Occipital lobe (tissue), 2 donors: ENCODE measurements around the gene CCDC78. TPM values are rescaled to one million over a fixed set of nuclear protein-coding genes. Genes with fewer than 3 reads are reported as not detected.
"Not testable (repeated sequence)": the region's sequence is repeated elsewhere in the genome, so short reads cannot be mapped to it uniquely, and the experiment has no call there.

Experiments
- DNase-seq: peaks from one replicate; lab custom pipeline; 2025; lab: John Stamatoyannopoulos, UW
- total RNA-seq: library from RNA; depleted of rRNA; stranded (reverse); fragments of >200 nt; gene quantifications from one replicate; pipeline ENCODE4 v1.2.3, GENCODE V29; 2014

CCDC78 gene
- total RNA-seq, 1 donor from 2014 or later: 4.2 TPM

DNA sequence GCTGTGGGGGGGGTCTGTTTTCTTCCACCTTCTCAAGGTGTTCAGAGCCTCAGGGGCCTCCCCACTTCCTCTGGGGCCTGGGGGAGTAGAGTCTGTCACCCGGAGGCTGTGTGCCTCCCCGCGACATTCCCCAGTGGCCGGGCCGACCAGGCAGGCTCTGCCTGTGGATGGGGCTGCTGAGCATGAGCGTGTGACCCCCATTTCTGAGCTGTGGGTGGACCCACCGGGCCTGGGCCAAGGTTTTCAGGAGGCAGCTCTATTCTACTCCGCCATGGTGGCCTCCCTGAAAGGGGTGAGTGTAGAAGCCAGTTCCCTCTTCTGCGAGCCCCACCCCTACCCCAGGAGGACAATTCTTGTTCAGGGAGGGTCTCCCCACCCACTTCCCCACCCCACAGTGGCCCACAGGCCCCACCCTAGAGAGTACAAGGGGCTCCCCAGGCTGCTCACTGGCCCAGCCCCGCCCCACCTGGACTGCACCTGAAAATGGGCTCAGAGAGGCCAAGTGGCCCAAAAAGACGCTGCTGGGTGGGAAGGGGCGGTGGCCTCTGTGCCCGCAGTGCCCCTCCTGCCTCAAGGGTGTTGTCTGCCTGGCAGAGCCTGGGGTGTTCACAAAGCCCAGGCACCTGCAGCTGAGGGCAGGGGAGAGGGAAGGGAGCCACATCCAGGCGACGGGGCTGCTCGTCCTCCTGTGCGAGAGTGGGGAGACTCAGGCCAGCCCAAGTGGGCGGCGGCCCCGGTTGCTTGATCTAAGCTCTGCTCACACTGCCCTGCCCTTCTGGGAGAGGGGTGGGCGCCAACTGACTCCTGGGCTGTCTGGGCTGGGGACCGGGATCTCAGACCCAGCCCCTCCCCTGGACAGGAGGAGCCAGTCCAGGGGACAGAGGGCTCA lies 35.6 kb upstream of the CCDC78 start:
- DNase-seq: no peak

DNA sequence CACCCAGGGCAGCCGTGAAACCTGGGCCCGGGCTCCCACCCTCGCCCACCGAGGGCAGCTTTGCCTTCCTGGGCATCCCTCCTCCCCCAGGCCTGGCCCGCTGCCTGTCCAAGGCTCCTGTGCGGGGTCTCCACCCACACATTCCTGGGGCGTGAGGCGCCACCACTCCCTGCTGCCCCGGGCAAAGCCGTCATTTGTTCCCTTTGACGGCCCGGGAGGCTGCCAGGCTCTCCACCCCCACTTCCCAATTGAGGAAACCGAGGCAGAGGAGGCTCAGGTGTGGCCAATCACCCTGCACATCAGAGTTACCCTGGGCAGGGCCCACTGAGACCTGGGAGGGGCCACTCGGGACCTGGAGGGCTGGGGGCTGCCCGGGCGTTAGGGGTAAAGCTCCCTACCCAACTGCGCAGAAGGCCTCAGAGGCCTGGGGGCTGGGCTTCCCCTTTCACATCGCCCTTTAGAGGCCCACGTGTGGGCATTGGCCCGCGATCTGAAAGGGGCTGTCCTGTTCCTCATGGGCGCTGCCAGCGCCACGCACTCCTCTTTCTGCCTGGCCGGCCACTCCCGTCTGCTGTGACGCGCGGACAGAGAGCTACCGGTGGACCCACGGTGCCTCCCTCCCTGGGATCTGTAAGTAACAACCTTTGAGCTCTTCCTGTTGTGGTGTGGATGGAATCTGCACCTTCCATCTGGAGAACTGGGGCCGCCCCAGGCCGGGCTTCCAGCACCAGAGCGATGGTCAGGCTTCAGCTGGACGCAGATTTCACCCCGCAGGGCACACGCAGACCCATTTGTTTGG lies 34.5 kb upstream of the CCDC78 start, which contains the start of gene MSLN:
MSLN (plus strand) TSS at position 190 of the 799 bp plus-strand sequence. CDS start 1,947 bp downstream, outside the sequence.
- DNase-seq: no peak

DNA sequence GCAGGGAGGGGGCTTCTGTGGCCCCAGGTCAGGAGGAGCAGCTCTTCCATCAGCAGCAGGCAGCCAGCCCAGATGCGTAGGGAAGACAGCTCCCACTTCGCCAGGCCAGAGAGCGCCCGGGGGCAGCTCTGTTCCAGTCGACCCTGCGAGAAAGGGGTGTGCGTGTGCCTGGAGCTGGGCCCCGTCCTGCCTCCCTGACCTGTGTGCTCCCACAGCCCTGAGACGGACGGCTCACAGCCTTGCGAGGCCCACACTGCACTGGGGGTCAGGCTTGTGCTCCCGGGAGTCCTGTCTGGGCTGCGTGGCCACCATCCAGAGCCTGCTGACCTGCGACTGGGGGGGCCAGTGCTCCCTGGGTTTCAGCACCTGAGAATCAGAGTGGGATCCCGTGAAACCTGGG lies 33.8 kb upstream of the CCDC78 start:
- no peak for DNase-seq

DNA sequence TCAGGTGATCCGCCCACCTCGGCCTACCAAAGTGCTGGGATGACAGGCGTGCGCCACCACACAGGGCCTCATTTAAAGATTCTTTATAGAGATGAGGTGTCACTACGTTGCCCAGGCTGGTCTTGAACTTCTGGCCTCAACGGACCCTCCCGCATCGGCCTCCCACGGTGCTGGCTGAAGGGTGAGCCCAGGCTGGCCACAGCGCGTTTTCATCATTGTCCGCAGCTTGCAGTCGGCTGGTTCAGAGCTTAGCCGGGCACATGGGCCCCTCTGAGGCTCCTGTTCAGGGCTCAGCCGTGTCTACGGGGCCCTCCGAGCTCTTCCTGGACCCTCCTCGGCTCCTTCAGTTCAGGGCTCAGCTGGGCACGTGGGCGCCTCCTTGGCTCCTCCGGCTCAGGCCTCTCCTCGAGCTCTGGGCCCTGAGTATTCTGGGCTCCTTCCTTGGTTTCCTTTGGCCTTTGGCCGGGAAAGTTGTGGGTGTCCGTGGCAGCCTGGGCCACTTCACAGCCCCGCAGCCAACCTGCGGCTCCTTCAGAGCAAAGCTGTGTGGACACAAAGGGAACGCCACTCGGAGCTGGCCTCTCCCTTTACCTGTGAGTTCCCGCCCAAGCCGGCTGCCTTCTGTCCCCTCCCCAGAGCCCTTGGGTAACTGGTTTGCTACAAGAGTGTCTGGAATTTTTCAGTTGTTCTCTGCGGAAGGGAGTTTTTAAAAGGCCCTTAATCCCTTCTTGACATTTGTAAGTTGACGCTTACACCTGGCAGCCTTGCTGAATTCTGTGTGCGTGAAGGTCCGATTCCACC lies 33.1 kb upstream of the CCDC78 start:
- DNase-seq: no peak

DNA sequence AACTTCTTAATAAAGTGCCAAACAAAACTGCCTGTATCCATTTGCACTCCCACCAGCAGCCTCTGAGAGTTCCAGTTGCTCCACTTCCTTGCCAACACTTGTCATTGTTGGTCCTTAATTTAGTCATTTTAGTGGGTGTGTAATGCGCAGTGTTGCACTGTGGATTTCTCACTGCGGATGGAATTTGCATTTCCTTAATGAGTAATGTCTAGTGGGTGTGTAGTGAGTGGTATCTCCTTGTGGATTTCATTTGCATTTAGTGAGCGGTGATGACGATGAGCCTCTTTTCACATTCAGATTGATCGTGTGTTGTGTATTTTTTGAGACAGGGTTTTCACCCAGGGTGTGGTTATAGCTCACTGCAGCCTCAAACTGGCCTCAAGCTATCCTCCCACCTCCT lies 30.2 kb upstream of the CCDC78 start:
- DNase-seq: no peak

DNA sequence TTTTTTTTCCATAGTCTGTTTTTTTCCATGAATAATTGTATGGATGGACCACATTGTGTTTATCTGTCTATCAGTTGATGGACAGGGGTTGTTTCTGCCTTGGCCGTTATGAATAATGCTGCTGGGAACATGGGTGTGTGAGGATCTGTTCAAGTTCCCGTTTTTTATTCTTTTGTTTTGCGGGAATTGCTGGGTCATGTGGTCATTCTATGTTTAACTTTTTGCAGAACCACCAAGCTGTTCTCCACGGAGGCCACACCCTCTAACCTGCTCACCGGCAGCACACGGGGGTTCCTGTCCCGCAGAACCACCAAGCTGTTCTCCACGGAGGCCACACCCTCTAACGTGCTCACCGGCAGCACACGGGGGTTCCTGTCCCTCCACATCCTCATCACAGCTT lies 28.4 kb upstream of the CCDC78 start:
- no peak for DNase-seq

DNA sequence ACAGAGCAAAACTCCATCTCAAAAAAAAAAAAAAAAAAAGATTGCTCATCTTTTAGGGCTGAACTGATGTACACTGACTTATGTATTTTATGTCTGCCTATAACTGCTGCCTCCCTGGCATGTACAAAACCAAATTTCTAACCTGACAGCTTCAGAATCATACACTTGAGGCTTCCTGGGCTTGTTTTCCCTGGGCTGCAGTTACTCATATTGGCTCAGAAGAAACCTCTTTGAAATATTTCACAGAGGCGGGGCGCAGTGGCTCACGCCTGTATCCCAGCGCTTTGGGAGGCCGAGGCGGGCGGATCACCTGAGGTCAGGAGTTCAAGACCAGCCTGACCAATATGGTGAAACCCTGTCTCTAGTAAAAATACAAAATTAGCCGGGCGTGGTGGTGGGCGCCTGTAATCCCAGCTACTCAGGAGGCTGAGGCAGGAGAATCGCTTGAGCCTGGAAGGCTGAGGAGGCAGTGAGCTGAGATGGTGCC lies 27.9 kb upstream of the CCDC78 start:
- not testable (repeated sequence) for DNase-seq

DNA sequence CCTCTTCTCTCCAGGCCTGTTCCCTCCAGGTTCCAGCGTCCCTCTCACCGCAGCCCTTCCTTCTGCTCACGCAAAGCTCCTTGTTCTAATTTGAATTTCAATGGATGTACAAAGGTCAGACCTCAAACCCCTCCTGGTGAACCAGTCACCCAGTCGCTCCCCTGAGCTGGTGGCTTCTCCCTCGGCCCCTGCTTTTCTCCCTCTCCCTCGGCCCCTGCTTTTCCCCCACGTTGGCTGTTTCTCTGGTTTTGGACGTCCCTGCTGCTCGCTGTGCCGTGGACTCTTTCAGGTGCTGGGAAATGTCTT lies 25.7 kb upstream of the CCDC78 start:
- DNase-seq: no peak

DNA sequence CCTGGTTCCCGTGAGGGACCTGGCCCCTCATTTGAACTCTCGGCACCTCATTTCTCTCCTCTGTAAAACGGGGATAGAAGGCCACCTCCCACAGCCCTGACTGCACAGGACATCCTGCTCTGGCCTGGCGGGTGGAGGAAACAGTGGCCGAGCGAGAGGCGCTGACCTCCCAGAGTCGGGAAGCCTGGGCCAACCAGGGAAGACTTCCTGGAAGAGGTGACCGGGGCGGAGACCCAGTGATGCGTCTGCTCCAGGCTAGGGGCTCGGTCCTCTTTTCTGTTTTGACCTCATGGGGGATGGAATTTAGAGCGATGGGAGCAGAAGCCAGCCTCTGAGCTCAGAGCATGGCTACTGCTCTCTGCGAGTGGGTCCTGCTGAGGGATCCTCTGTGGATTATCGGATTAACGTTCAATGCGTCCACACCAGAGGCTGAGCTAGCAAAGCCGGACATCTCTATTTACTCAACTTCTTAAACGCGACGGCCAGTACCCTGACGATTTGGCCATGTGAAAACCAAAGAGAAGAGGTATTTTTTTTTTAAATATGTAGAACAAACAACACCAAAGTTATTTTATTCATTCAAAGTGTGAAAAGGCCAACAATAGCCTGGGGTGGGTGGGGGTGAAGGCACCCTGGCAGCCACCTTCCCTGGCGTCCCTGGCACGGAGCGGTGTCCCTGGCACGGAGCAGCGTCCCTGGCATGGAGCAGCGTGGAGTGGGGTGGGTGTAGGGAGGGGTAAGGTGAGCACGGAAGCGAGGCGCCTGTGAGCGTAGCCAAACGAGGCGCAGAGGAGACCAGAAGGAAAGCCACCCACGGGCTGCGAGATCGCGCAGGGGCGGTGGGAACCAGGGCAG lies 25.1 kb upstream of the CCDC78 start:
- DNase-seq: peak; percentile 68

DNA sequence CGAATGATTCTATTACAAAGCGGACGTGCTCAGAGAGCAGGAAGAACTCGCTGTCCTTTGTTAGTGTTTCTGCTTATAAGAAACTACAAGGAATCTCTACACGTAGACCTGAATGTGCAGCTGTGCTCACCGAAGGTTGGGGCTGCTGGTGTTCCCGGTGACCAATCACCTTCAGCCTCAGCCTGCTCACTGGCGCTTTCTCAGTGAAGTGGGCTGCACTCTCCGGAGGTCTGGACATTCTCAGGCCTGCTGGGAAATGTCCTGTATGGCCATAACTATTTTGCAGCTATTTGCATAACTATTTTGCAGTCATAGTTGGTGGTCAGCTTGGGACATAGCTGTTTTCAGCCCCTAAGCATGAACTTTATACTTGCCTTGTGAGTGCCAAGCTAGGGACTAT lies 24.2 kb upstream of the CCDC78 start:
- no peak for DNase-seq

DNA sequence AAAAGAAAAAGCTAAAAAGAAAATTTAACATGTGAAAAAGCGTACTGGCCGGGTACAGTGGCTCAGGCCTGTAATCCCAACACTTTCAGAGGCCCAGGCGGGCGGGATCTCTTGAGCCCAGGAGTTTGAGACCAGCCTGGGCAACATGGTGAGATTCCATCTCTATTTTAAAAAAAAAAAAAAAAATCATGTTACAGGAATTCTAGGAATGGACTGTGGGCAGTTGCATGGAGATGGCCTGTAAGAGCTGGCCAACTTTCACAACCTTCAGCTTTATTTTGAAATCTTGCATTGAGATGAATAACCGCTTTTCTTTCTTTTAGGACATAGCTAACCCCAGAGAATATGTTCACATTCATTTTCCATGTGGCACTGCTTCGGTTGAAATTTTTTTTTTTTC lies 22.8 kb upstream of the CCDC78 start:
- DNase-seq: no peak

DNA sequence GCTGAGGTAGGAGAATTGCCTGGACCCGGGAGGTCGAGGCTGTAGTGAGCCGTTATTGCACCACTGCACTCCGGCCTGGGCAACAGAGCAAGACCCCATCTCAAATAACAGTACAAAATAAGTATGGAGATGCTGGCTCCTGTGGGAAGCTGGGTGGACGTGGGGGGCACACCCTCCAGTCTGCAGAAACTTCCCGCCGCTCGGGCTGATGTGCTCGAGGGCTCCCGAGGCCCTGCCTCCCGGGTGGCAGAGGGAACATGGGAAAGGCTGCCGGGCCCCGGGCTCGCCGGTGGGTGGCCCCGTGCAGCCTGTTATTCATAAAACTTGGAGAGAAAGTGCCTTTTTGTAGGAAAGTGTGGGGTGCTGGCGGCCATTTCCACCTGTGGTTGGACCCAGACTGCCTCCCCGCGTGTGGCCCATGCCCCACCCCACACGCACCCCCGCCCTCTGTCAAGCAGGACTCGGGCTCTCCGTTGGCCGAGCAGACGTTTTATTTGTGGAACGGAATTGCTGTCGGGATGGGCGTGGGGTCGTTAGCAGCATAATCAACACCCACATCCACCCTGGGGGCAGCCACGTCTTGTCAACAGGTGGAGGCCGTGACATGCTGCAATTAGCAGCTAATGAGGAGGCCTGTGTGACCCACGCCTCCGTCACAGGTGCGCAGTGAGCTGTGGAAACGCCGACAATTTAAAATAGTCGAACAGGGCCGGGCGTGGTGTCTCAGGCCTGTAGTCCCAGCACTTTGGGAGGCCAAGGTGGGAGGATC lies 21.9 kb upstream of the CCDC78 start:
- DNase-seq: no peak

DNA sequence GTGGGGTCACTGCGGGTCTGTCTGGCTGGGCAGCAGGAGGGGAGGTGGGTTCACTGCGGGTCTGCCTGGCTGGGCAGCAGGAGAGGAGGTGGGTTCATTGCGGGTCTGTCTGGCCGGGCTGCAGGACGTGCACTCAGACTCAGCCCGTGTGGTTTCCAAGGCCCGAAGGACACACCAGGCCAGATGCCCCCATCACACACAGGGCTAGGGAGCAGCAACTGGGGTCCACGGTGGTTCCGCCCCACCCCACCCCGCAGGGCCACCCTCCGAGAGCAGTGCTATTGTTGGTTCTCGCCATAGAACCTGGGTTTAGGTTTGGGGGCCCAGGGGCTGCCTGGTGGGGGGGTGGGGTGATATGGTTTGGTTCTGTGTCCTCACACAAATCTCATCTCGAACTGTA lies 20.4 kb upstream of the CCDC78 start:
- no peak for DNase-seq

DNA sequence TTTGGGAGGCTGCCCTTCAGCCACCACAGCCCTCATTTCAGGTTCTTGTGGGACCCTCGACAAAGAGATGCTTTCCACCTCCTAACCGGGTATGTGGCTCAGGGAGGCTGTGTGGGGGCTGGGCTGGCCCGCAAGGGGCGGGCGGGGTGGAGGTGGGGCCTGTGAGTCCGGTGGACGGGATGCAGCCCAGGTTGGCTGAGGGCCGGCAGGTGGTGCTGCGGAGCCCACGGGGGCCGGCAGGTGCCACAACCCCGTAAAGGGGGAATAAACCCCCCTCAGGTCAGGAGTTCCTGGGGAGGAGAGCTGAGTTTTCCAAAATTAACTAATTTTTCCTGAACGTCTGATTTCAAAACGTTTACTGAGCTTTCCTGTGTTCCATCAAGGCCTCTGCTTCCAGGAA lies 19.5 kb upstream of the CCDC78 start:
- DNase-seq: no peak

DNA sequence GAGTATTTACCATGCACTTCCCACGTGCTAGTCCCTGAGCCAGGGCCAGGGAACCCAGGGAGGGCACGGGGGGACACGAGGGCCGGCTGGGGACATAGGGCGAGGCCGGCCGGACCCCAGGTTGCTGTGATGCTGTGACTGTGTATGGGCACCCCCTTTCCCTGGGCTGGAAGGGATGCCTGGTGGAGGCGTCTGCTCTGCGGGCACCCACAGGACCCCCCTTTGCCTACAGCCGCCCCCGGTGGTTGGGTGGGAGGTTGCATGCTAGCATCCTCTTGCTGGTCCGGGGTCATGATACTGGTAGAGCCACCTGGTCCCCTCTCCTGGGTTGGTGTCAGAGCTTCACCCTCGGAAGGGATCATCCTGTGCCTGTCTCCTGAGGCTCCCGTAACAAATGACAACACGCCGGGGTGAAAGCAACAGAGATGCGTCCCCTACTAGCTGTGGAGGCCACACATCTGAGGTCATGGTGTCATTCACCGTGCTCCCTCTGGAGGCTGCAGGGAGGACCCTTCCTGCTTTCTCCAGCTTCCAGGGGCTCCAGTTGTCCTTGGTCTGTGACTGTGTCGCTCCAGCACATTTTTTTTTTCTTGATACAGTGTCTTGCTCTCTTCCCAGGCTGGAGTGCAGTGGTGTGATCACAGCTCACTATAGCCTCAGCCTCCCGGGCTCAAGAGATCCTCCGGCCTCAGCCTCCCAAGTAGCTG lies 17.7 kb upstream of the CCDC78 start:
- no peak for DNase-seq

DNA sequence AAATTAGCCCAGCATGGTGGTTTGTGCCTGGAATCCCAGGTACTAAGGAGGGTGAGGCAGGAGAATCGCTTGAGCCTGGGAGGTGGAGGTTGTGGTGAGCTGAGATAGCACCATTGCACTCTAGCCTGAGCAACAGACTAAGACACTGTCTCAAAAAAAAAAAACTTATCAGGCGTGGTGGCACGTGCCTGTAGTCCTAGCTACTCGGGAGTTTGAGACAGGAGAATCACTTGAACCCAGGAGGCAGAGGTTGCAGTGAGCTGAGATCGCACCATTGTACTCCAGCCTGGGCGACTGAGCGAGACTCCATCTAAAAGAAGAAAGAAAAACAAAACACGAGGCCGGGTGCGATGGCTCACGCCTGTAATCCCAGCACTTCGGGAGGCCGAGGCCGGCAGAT lies 16.7 kb upstream of the CCDC78 start:
- DNase-seq: not testable (repeated sequence)

DNA sequence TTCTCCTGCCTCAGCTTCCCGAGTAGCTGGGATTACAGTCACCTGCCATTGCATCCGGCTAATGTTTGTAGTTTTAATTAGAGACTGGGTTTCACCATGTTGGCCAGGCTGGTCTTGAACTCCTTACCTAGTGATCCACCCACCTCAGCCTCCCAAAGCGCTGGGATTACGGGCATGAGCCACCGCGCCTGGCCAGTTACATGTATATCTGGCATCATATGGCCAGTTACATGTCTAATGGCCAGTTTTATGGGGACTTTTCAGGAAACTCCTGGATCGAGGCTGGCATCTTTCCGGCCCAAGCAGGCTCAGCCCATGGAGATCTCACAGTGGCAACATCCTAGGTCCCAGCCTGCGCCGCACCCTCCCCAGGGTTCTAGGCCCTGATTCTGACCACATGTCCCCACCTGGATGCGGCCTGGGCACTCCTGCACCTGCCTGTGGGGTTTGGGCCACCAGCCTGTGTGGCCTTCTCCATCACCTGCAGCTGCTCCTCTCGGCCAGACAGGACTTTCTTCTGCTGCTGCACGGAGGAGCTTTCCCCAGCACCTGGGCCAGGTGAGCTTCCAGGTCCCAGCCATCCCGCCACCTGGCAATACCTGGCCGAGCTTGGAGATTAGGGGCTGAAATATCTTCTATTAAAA lies 15.9 kb upstream of the CCDC78 start:
- no peak for DNase-seq

DNA sequence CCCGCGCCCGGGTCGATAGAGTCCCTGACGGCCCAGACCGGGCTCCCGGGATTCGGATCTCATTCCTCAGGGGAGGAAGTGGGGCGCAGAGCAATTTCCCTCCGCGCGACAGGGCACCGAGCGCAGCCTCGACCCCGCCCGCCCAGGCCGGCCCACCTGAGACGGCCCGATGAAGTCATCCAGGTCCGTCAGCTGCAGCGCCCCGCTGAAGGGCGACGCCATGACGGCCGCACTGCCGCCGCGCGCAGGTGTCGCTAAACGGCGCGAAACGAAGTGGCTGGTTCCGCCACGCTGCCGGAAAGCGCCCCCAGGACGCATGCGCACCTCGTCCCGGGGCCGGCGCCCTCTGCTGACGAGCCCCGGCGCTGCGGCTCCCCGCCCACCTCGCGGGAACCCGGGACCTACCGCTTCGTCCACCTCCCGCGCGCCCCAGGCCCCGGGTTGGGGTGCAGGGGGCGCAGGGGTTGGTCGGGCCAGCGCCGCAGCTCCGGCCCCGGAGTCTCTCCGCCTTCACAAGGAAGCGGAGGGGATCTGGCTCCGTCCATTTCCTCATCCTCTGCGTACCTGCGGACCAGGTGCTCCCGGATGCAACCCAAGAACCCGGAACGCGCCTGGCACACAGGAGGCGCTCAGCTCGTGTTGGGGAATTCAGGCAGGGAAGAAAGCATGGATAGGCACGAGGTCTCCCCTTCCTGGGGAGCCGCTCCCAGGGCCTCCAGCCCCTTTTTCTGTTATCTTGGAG lies 14.7 kb upstream of the CCDC78 start, which contains the start of gene CIAO3:
CIAO3 (minus strand) TSS at position 234 of the 742 bp plus-strand sequence; CDS start at position 222, 12 bp downstream.
- DNase-seq: peak; percentile 80
